Measurements from ENCODE around the gene ALK.

The ALK gene

DNA sequence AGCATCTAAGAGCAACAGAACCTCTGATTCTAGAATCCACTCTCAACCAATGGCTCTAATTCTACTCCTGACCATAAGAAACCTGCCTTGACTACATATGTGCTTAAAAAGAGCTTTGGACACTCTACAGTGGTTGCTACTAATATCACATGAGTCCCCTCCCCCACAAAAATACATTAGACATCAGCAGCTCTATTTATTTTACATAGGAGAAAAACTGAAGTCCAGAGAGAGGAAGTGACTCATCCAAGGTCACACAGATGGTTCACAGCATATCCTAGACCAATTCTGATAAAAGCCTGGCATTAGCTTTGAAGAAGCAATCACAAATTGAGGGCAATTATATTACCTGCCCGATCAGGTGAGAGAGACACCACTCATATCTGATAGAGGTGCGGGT lies 49.8 kb downstream of the ALK start:
- H3K27ac ChIP-seq (ENCODE audit: low read depth, low read length, poor library complexity, severe bottlenecking): no peak overlapping the region
- H3K36me3 ChIP-seq (ENCODE audit: insufficient read depth, low read length): no peaks in the 10 kb centered on the region
- no peak overlapping the region for H2AFZ ChIP-seq (ENCODE audit: low read length)
- no peaks in the 10 kb centered on the region for H3K9me2 ChIP-seq (ENCODE audit: low read depth, low read length)
- H3K9ac ChIP-seq (ENCODE audit: low read length): no peak overlapping the region
- no peaks in the 10 kb centered on the region for H4K20me1 ChIP-seq (ENCODE audit: insufficient read depth, low read length)
- no peak for TF ChIP-seq EZH2 (IDR thresholded peaks at IDR 0.05; ENCODE audit: borderline replicate concordance, low read length)
- TF ChIP-seq, protein P1, sequence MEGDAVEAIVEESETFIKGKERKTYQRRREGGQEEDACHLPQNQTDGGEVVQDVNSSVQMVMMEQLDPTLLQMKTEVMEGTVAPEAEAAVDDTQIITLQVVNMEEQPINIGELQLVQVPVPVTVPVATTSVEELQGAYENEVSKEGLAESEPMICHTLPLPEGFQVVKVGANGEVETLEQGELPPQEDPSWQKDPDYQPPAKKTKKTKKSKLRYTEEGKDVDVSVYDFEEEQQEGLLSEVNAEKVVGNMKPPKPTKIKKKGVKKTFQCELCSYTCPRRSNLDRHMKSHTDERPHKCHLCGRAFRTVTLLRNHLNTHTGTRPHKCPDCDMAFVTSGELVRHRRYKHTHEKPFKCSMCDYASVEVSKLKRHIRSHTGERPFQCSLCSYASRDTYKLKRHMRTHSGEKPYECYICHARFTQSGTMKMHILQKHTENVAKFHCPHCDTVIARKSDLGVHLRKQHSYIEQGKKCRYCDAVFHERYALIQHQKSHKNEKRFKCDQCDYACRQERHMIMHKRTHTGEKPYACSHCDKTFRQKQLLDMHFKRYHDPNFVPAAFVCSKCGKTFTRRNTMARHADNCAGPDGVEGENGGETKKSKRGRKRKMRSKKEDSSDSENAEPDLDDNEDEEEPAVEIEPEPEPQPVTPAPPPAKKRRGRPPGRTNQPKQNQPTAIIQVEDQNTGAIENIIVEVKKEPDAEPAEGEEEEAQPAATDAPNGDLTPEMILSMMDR (IDR thresholded peaks at IDR 0.05; ENCODE audit: low read length): no peak
- no peaks in the 10 kb centered on the region for H3K79me2 ChIP-seq (ENCODE audit: insufficient read depth, low read length)
- no peaks in the 10 kb centered on the region for H3K9me3 ChIP-seq (ENCODE audit: low read length)
- no peak overlapping the region for H3K4me2 ChIP-seq (ENCODE audit: low read length)
- H3K4me3 ChIP-seq (ENCODE audit: low read depth, low read length, poor library complexity, severe bottlenecking): no peak overlapping the region
- no peaks in the 10 kb centered on the region for H3K4me1 ChIP-seq (ENCODE audit: insufficient read depth, low read length, severe bottlenecking)
- H3F3A ChIP-seq (ENCODE audit: insufficient read depth, low read length): no peaks in the 10 kb centered on the region
- H3K27me3 ChIP-seq (ENCODE audit: insufficient read depth, low read length): no peaks in the 10 kb centered on the region

DNA sequence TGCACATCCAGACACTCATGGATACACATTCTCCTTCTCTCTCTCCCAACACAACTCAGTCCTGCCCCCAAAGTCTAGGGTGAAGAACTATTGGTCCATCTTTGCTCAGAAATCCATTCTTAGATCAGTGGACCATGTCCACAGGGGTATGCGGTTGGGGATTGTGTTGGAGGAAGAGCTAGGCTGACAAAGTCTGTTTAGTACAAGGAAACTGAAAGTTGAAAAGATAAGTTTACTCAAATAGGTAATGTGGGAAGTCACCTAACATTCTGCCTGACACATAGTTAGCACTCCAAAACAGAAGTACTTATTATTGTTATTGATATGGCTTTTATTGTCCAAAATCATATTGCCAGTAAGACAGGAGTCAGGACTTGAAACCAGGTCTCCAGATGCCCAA lies 55.9 kb downstream of the ALK start:
- Histone ChIP-seq H3K9me2 (ENCODE audit: low read depth, low read length) (no peaks in the 10 kb centered on the region), H3K9ac (ENCODE audit: low read length) (no peak overlapping the region), H3K36me3 (ENCODE audit: insufficient read depth, low read length) (no peaks in the 10 kb centered on the region), H3K27ac (ENCODE audit: low read depth, low read length, poor library complexity, severe bottlenecking) (no peak overlapping the region), H3K9me3 (ENCODE audit: low read length) (no peaks in the 10 kb centered on the region), H3K4me1 (ENCODE audit: insufficient read depth, low read length, severe bottlenecking) (no peaks in the 10 kb centered on the region), H3K4me2 (ENCODE audit: low read length) (no peak overlapping the region), H3K79me2 (ENCODE audit: insufficient read depth, low read length) (no peaks in the 10 kb centered on the region), H3F3A (ENCODE audit: insufficient read depth, low read length) (no peaks in the 10 kb centered on the region), H4K20me1 (ENCODE audit: insufficient read depth, low read length) (no peaks in the 10 kb centered on the region), H3K27me3 (ENCODE audit: insufficient read depth, low read length) (no peaks in the 10 kb centered on the region), H3K4me3 (ENCODE audit: low read depth, low read length, poor library complexity, severe bottlenecking) (no peak overlapping the region), H2AFZ (ENCODE audit: low read length) (no peak overlapping the region)
- TF ChIP-seq, protein P1 (IDR thresholded peaks at IDR 0.05; ENCODE audit: low read length): no peak
- no peak for TF ChIP-seq EZH2 (IDR thresholded peaks at IDR 0.05; ENCODE audit: borderline replicate concordance, low read length)

DNA sequence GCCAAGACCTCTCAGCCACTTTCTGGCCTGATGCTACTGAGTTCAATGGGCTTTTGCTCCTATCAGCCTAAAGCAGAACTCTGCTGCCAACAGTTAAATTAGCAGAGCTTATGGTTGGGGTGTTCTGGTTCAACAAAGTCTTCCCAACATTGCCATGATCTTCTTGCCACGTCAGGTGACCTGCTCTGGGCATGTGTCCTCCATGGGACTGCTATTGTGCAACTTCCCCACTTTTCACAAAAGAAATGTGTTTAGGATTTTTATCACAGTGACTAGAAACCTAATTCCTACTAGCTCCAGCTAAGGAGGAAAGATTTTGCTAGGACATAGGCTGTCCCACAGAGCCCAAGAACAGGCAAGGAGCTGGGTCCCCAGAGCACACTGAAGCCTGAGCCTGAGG lies 56.4 kb downstream of the ALK start:
- no peak for TF ChIP-seq EZH2 (IDR thresholded peaks at IDR 0.05; ENCODE audit: borderline replicate concordance, low read length)
- TF ChIP-seq, protein P1 (IDR thresholded peaks at IDR 0.05; ENCODE audit: low read length): no peak
- Histone ChIP-seq H3K27ac (ENCODE audit: low read depth, low read length, poor library complexity, severe bottlenecking) (no peak overlapping the region), H3K79me2 (ENCODE audit: insufficient read depth, low read length) (no peaks in the 10 kb centered on the region), H3K4me2 (ENCODE audit: low read length) (no peak overlapping the region), H3K9me2 (ENCODE audit: low read depth, low read length) (no peaks in the 10 kb centered on the region), H3K36me3 (ENCODE audit: insufficient read depth, low read length) (no peaks in the 10 kb centered on the region), H3K27me3 (ENCODE audit: insufficient read depth, low read length) (no peaks in the 10 kb centered on the region), H3K9me3 (ENCODE audit: low read length) (no peaks in the 10 kb centered on the region), H3K4me1 (ENCODE audit: insufficient read depth, low read length, severe bottlenecking) (no peaks in the 10 kb centered on the region), H3F3A (ENCODE audit: insufficient read depth, low read length) (no peaks in the 10 kb centered on the region), H2AFZ (ENCODE audit: low read length) (no peak overlapping the region), H3K9ac (ENCODE audit: low read length) (no peak overlapping the region), H4K20me1 (ENCODE audit: insufficient read depth, low read length) (no peaks in the 10 kb centered on the region), H3K4me3 (ENCODE audit: low read depth, low read length, poor library complexity, severe bottlenecking) (no peak overlapping the region)
